H54 (cell line): Measurements from ENCODE around the gene BTD.

Experiments used
- DNase-seq: peaks from one replicate; pipeline ENCODE4 v3.0.0; 2011; ENCODE audit warnings: low spot score, mixed read lengths; ENCODE audit not compliant: insufficient read length
- FAIRE-seq: peaks from 3 replicates; lab custom pipeline; 2011; peaks lifted over from hg19 to GRCh38; lab: Jason Lieb, UNC
- POLR2A ChIP-seq: IDR thresholded peaks from 2 replicates; pipeline ENCODE4 v1.6.1; 2011; ENCODE audit warnings: low read depth, mild to moderate bottlenecking, low read length

BTD gene

DNA sequence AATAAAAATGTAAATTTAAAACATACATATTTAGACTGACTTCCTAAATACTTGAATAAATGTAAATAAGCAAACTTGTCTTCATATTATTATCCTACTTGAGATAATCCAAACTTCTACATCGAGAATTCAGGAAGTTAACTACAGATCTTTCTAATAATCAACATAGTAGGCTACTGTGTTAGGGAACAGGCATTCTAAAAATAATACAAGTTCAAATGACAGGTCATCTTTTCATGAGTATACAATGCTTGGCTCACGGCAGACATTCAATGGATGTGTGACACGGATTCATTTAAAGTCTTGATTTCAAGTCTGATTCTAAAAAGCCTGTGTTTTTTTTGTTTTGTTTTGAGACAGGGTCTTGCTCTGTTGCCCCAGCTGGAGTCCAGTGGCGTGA, 88.7 kb downstream of the BTD start:
- no peak for FAIRE-seq
- DNase-seq = no peak
- no peak for TF ChIP-seq POLR2A

DNA sequence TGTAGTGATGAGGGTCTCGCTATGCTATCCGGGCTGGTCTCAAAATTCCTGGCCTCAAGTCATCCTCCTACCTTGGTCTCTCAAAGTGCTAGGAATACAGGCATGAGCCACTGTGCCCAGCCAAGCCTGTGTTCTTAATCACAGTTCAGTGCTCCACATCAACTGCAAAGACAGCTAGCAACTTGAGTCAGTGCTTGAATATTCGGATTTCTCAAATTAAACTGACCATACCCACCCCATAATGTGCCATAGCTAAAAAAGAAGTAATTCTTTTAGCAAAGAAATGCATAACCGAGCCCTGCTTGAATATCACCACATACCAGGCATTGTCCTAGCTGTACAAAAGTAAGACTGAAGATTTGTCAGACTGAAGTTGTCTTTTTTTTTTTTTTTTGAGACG, 89.2 kb downstream of the BTD start:
- FAIRE-seq = no peak
- no peak for DNase-seq
- TF ChIP-seq POLR2A = no peak

DNA sequence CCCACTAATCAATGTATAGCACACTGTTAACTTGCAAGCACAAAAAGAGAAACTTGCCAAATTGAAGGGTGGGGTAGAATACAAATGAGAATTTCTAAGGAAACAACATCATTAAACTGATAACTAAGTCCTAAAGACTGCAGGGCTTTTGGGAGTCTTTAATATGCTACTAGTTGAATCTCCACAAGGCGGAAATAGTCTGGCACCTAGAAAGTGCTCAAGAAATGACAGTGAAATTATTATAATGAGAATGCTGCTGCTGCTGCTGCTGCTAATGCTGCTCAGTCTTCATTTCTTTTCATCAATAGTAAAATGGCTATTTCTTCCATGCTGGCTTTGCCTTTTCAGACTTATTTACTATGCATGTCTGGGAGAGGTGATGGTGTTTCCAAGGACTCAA, 91.8 kb downstream of the BTD start:
- FAIRE-seq = no peak
- TF ChIP-seq POLR2A = no peak
- no peak for DNase-seq

DNA sequence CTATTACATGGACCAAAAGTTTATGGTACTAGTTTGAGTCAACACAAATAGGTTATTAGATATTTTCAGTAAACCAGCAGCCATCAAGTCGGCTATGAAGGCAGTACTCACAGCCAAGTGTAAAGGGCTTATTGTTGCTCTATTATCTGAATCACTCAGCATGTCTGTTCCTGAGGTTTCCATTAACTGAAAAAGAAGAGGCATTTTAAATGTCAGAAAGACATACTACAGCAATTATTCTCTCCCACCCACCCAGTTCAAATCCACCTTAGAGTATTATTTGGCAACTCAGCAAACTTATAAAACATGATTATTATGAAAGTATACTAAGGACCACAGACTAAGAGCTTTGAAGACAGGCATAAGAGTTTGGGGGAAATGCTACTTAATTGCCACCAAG, 93.1 kb downstream of the BTD start:
- DNase-seq = no peak
- FAIRE-seq = no peak
- no peak for TF ChIP-seq POLR2A
